Central memory CD4-positive, alpha-beta T cell (primary cell): Measurements from ENCODE around the gene PLAAT2.
"Not testable (repeated sequence)": the region's sequence is repeated elsewhere in the genome, so short reads cannot be mapped to it uniquely, and the experiment has no call there.

Experiments
- DNase-seq: peaks from one replicate; pipeline ENCODE4 v3.0.0; 2022

PLAAT2 gene

DNA sequence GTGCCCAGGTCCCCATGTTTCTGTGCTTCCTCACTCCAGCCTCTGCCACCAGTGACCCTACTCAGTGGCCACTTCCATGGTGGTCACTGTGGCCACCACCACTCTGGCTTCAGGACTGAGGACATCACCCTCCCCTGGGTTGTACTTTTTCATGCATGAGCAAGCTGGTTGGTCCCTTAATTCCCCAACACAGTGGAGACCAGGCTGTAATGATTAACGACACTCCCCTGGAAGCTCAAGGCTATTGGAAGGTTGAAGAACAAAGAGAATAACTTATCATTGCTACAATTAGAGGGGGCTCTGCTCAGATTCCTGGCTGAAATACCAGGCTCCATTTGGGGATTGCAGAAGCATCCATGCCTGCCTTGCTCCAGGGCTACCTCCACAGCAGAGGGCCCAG lies 16.1 kb downstream of the PLAAT2 start:
- DNase-seq = no peak

GRCh38 chr11:63543711-63544110 lies 19.5 kb downstream of the PLAAT2 start:
- DNase-seq = no peak

DNA sequence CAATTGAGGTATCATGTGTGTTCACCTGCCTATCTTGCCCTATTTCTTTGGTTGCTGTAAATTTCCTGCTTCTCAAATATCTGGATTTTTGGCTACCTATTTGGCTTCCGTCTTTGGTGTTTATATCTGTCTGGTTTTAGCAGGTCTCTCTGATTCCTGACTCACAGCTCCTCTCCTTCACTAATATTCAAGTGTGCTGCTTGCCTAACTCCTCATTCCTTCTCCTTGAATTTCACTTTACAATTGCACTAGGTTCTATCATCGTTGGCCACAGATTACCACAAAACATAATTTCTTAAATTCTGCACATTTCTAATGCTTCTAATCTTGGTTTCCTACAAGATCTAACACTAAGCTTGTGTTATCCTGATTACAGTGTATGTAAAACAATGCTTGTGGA lies 20.7 kb downstream of the PLAAT2 start:
- DNase-seq = not testable (repeated sequence)

- DNase-seq = peak; percentile 9
Measured at GRCh38 chr11:63537293-63538101, 25.7 kb downstream of the PLAAT2 start.

- peak; percentile 39 for DNase-seq
Measured at GRCh38 chr11:63536669-63537292, 26.4 kb downstream of the PLAAT2 start, which contains the start of gene PLAAT4. TSS of gene PLAAT4 (plus strand) at chr11:63536808. CDS start at chr11:63536869, 61 bp downstream.

DNA sequence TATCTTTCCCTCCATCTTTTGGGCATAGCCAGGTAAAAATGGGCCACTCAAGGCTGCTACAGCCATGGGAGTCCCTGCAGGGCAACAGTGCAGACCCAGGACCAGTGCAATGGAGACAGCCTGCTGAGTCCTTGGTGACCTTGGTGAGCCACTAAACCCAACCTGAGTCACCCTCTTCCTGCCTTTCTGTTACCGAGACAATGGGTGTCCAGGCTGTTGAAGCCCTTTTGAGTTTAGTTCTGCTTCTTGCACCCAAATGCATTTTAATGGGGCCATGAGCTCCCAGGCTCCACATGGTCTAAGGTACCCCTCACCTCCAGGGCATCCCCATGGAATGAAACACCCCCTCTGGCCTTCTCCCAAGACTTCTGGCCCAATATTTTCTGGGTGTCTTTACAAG lies 27.4 kb downstream of the PLAAT2 start:
- DNase-seq = peak; percentile 23

- DNase-seq = peak; percentile 23
Measured at GRCh38 chr11:63534895-63535461, 28.2 kb downstream of the PLAAT2 start.

GRCh38 chr11:63534076-63534475 lies 29.1 kb downstream of the PLAAT2 start:
- DNase-seq = no peak

DNA sequence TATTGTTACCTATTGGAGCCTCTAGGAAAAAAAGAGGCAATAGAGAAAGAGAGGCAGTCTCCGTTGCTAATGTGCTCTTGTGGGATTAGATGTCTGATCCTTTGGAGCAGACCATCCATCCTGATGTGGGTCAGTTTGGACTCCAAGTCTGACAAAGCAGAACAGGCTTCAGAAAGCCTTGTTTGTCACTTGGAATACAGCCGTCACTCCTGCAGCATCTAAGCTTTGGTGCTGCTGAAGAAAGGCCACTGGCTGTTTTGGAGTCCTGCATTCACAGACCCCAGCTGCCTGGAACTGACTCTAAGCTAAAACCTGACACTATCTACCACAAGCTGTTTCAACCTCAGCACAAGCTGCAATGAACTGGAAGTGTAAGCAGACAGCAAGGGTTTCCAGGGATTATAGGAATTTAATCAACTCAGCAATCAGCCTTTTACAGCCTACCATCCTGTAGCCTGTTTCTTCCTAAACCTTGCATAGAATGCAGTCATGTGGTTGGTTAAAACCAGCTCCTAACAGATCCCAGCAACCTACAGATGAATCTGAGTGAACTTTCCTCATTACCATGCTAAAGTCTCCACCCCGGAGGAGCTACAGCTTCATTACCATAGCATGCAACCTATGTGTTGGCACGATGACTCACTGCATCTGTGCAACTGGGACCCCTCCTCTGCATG lies 30.2 kb downstream of the PLAAT2 start:
- no peak for DNase-seq

DNA sequence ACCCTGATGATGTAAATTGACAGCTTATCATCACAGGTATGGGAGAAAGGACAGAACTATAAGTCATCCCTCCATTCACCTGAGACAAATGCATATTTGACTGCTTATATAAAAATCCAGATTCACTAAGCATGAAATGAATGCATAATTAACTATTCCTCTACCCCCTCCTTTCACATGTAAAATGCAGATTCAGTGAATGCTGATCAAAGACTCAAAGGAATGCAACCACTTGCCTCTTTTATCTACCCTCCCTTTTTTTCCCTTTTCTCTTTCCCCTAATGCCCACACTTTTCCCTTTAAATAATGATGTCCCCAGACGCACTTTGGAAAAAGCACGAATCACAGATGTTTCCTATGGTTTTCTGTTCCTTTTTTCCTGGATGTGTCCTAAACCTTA lies 31.1 kb downstream of the PLAAT2 start:
- no peak for DNase-seq

GRCh38 chr11:63531074-63531792 lies 31.9 kb downstream of the PLAAT2 start:
- peak; percentile 84 for DNase-seq

GRCh38 chr11:63530021-63530420 lies 33.2 kb downstream of the PLAAT2 start:
- DNase-seq = no peak

- DNase-seq = not testable (repeated sequence)
Measured at GRCh38 chr11:63529373-63529772, 33.8 kb downstream of the PLAAT2 start.

DNA sequence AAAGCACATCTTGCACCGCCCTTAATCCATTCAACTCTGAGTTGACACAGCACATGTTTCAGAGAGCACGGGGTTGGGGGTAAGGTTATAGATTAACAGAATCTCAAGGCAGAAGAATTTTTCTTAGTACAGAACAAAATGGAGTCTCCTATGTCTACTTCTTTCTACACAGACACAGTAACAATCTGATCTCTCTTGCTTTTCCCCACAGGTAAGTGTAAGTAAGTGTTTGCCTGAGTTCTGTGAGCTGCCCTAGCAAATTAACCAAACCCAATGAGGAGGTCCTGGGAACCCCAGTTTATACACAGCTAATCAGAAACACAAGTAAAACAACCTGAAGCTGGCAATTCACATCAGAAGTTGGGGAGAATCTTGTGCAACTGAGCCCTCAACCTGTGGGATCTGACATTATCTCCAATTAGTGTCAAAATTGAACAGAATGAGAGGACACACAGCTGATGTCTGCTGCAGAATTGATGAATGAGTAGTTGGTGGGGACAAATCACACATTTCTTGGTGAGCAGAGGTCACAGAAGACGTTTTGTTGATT lies 34.4 kb downstream of the PLAAT2 start:
- DNase-seq = not testable (repeated sequence)

DNA sequence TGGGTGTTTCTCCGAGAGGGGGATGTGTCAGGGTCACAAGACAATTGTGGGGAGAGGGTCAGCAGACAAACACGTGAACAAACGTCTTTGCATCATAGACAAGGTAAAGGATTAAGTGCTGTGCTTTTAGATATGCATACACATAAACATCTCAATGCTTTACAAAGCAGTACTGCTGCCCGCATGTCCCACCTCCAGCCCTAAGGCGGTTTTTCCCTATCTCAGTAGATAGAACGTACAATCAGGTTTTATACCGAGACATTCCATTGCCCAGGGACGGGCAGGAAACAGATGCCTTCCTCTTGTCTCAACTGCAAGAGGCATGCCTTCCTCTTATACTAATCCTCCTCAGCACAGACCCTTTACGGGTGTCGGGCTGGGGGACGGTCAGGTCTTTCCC lies 35.0 kb downstream of the PLAAT2 start:
- not testable (repeated sequence) for DNase-seq

DNA sequence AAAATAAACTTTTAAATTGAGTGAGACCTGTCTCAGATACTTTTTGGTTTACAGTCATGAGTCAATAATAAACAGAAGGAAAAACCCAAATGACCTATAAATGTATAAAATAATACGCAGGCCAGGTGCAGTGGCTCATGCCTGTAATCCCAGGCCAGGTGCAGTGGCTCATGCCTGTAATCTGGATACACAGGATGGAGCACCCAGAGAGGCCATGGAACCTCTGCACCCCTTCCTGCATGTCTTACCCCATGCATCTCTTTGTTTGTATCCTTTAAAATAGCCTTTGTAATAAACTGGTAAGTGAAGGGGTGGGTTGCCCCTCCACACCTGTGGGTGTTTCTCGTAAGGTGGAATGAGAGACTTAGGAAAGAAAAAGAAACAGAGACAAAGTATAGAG lies 35.5 kb downstream of the PLAAT2 start:
- no peak for DNase-seq

DNA sequence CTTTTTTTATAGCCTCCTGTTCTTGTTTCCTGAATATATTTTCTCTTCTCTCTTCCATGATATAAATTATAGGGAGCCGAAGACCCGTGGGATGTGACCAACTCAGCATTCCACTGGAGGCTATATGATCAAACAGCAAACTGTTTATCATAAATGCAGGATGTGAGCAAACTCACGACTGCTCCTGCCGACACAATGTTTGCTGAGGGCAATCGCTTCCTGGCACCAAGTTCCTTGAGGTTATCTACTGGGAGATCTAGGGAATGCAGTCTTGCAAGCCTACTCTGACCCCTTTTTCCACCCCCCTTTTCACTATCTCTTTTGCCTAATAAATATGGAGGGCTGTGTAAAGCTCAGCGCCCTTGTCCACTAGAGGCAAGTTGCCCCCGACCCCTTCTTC lies 40.0 kb downstream of the PLAAT2 start:
- no peak for DNase-seq

- DNase-seq = no peak
Measured at GRCh38 chr11:63521896-63522295, 41.3 kb downstream of the PLAAT2 start.

DNA sequence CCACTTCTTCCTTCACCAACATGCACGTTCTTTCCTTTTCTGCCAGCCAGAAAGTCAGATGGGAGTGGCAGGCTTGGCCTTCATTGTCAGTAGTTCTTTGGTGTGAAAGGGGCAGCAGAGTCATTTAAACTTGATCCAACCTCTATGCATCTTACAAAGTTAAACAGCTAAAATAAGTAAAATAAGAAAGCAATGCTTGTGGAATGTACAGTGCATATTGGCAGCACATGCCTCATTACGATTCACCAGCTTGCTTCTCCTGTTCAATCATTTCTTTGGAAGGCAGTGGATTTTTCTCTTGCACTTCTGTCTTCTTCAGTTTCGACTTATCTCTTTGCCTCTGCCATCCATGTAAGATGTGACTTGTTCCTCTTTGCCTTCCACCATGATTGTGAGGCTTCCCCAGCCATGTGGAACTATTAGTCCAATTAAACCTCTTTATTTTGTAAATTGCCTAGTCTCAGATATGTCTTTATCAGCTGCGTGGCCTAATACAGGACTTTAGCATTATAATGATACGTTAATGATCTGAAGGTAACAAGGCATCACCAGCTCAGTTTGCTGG lies 42.5 kb downstream of the PLAAT2 start:
- DNase-seq = no peak

- DNase-seq = peak; percentile 26
Measured at GRCh38 chr11:63518548-63518947, 44.6 kb downstream of the PLAAT2 start.

DNA sequence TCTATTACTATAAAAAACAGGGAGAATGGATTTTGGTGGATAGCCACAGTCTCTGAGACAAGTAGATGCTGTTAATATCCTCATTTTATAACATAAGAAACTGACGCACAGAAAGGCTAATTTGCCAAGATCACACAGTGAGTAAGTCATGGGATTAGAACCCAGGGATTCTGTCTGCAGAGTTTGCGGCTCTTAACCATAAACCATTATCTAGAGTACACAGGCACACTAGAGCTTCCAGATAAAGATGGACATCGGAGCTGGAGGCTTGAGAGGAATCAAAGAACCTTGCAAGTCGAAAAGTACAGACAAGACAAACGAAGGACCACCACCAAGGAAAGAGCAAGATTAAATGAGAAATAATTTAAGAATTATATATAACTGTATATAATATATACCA lies 46.0 kb downstream of the PLAAT2 start:
- DNase-seq = no peak

DNA sequence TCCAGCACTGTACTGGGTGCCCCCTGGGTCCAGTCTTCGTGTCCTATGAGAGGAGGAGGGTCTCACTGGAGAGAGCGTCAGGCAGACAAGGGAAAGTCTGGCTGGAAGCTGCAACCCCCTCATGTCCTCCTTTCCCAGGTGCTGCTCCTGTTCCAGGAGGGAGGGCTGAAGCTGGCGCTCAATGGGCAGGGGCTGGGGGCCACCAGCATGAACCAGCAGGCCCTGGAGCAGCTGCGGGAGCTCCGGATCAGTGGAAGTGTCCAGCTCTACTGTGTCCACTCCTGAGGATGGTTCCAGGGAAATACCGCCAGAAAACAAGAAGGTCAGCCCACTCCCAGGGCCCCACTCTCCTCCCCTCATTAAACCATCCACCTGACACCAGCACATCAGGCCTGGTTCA lies 47.1 kb downstream of the PLAAT2 start:
- DNase-seq = no peak
